ENCODE measurements around the gene YIPF2. TPM values are rescaled to one million over a fixed set of nuclear protein-coding genes. Genes with fewer than 3 reads are reported as not detected.

YIPF2 gene
- total RNA-seq, 6 experiments from 2014 or later, result 23.5 to 46.1 (median 31.4) TPM

- no peak for TF ChIP-seq POLR2A (IDR thresholded peaks at IDR 0.05)
- TF ChIP-seq CTCF (IDR thresholded peaks at IDR 0.05), result no peak
- Histone ChIP-seq H3K4me1 (peaks cover 0 to 34% (median 17%) of the 10 kb centered on the region in 4 donors), H3K36me3 (no peaks in the 10 kb centered on the region), H3K27me3 (no peaks in the 10 kb centered on the region), H3K4me3 (no peak overlapping the region), H3K9me3 (no peaks in the 10 kb centered on the region), H3K27ac (peak overlapping the region in 1 of 3 donors; percentile 29)
- peak in 3 of 4 donors; percentile 8 to 29 (median 21) for ATAC-seq
- no peak for DNase-seq
- intact Hi-C loops (cut with DNase I), result loop anchor here in 1 of 2 donors (10.0 kb wide), 1 partner anchor 48 kb away; the partner anchor contains the start of genes TIMM29 and YIPF2
- WGBS (ENCODE audit: insufficient coverage, low coverage, low lambda C conversion rate, missing lambda C conversion rate), result 70% methylated on average over 2 of the region's 10 CpGs
Observed at GRCh38 chr19:10876459-10877240, 51.8 kb downstream of the YIPF2 start.

- H3K4me3 ChIP-seq, result no peak overlapping the region
- intact Hi-C loops (cut with DNase I), result loop anchor here (5.0 to 10.0 kb wide), 2 partner anchors 48 to 51 kb away; partner anchors contain the start of genes TIMM29 (in 1 of the 2) and YIPF2 (in 1 of the 2)
- DNase-seq, result no peak
- no peak overlapping the region for H3K27ac ChIP-seq
- WGBS (ENCODE audit: insufficient coverage, low coverage, low lambda C conversion rate, missing lambda C conversion rate), result 45% methylated on average over 1 of the region's 1 CpG
- ATAC-seq, result no peak
- H3K4me1 ChIP-seq, result peaks cover 0 to 14% (median 5%) of the 10 kb centered on the region in 4 donors
- TF ChIP-seq POLR2A (IDR thresholded peaks at IDR 0.05), result no peak
- TF ChIP-seq CTCF (IDR thresholded peaks at IDR 0.05), result no peak
- H3K27me3 ChIP-seq, result no peaks in the 10 kb centered on the region
- H3K36me3 ChIP-seq, result no peaks in the 10 kb centered on the region
- H3K9me3 ChIP-seq, result no peaks in the 10 kb centered on the region
Observed at GRCh38 chr19:10874024-10874423, 54.4 kb downstream of the YIPF2 start.

- DNase-seq (no peak), ATAC-seq (no peak)
- no peaks in the 10 kb centered on the region for H3K9me3 ChIP-seq
- peak overlapping the region in 1 of 3 donors; percentile 67 for H3K27ac ChIP-seq
- no peaks in the 10 kb centered on the region for H3K36me3 ChIP-seq
- H3K4me3 ChIP-seq, result peak overlapping the region; percentile 65 to 74 (median 67)
- WGBS (ENCODE audit: insufficient coverage, low coverage, low lambda C conversion rate, missing lambda C conversion rate), result 27% methylated on average over 15 of the region's 16 CpGs
- TF ChIP-seq CTCF (IDR thresholded peaks at IDR 0.05) (no peak), POLR2A (IDR thresholded peaks at IDR 0.05) (no peak)
- intact Hi-C loops (cut with DNase I), result loop anchor here (5.0 to 10.0 kb wide), 2 partner anchors 50 to 52 kb away; partner anchors contain the start of genes TIMM29 (in 1 of the 2) and YIPF2 (in 1 of the 2)
- peaks cover 0 to 14% (median 0%) of the 10 kb centered on the region in 4 donors for H3K4me1 ChIP-seq
- no peaks in the 10 kb centered on the region for H3K27me3 ChIP-seq
Observed at GRCh38 chr19:10872546-10873107, 55.8 kb downstream of the YIPF2 start.

Other genes starting within 250 kb of the YIPF2 start
- 10 to 100 TPM; 19.0 to 30.2 (median 26.8) TPM for gene QTRT1, start 227.2 kb downstream of the YIPF2 start, total RNA-seq
- gene DNM2, start 210.6 kb downstream of the YIPF2 start, total RNA-seq, result 10 to 100 TPM; 54.0 to 86.9 (median 68.3) TPM
- gene TMED1, start 92.4 kb downstream of the YIPF2 start, total RNA-seq, result 10 to 100 TPM; 19.1 to 24.1 (median 21.7) TPM
- 1 to 10 TPM in 5 of 6 experiments, under 1 TPM in 1; 0.58 to 2.7 (median 1.4) TPM for gene C19orf38, start 80.2 kb downstream of the YIPF2 start, total RNA-seq
- gene CARM1, start 57.1 kb downstream of the YIPF2 start, total RNA-seq, result 10 to 100 TPM; 13.7 to 20.5 (median 17.5) TPM
- gene TIMM29, start 172 bp upstream of the YIPF2 start, total RNA-seq, result 10 to 100 TPM; 10.2 to 15.7 (median 11.6) TPM
- 10 to 100 TPM; 26.3 to 45.8 (median 27.7) TPM for gene SMARCA4, start 32.4 kb upstream of the YIPF2 start, total RNA-seq
- 100 to 1,000 TPM in 1 of 6 experiments, 10 to 100 TPM in 4, 1 to 10 TPM in 1; 8.6 to 117 (median 26.8) TPM for gene LDLR, start 160.8 kb upstream of the YIPF2 start, total RNA-seq
- 1 to 10 TPM in 5 of 6 experiments, under 1 TPM in 1; 0.90 to 3.8 (median 2.2) TPM for gene SPC24, start 227.1 kb upstream of the YIPF2 start, total RNA-seq

Measured in right lobe of liver (tissue), 6 donors.